ENCODE measurements around the gene ARIH2. TPM values are rescaled to one million over a fixed set of nuclear protein-coding genes. Genes with fewer than 3 reads are reported as not detected.

ARIH2 gene
- total and polyA plus RNA-seq, 9 of the 15 experiments (the other 6 are each of a cell fraction or from before 2014, with no cell fraction given), result 27.0 to 120 (median 108) TPM

GRCh38 chr3:48881652-48882114 lies 37.0 kb upstream of the ARIH2 start:
- POLR2A ChIA-PET, result interaction anchor here (0.7 kb wide), 1 partner anchor 12 kb away, joined by 5 read pairs; no protein-coding TSS in a partner anchor
- 90% methylated on average over 5 of the region's 5 CpGs for WGBS (ENCODE audit: insufficient coverage, low coverage, missing lambda C conversion rate)
- no TSS peak for BruUV-seq (replicated peaks)

More at GRCh38 chr3:48881652-48882114, 37.0 kb upstream of the ARIH2 start:
- H3K36me3 ChIP-seq (ENCODE audit: control insufficient read depth, insufficient read depth, low read length), result peaks cover 3% of the 10 kb centered on the region; the same call in 1 of the 3 replicates
- H3K9ac ChIP-seq (ENCODE audit: insufficient read depth in 1 of 2, low read depth in 2 of 2, low read length in 2 of 2), result no peak overlapping the region
- DNase-seq (ENCODE audit: extremely low read depth in 1 of 4, low spot score in 3 of 4), result no peak
- intact Hi-C loops (cut with micrococcal nuclease), result no loop called here
- ATAC-seq, result no peak
- no peak for FAIRE-seq
- CTCF ChIA-PET (ENCODE audit: low intra/inter-chr PET ratio), result no interaction called here
- TF ChIP-seq PREB (CRISPR knock-in tag; IDR thresholded peaks at IDR 0.05) (no peak), SUPT5H (IDR thresholded peaks at IDR 0.05) (no peak), ZNF644 (tag; IDR thresholded peaks at IDR 0.05; ENCODE audit: low read depth) (no peak), ZNF740 (CRISPR knock-in tag; IDR thresholded peaks at IDR 0.05) (no peak), ZNF740 (tag; IDR thresholded peaks at IDR 0.05) (no peak), SAFB (IDR thresholded peaks at IDR 0.05; ENCODE audit: borderline replicate concordance, low read depth, low read length) (no peak), ZBTB26 (CRISPR knock-in tag; IDR thresholded peaks at IDR 0.05) (no peak), FOSL1 (tag; conservative IDR thresholded peaks at IDR 0.05) (no peak), CHD4 (IDR thresholded peaks at IDR 0.05; ENCODE audit: insufficient read depth, insufficient replicate concordance, low read depth, low read length, poor library complexity, severe bottlenecking) (no peak), ATF4 (CRISPR knock-in tag; IDR thresholded peaks at IDR 0.05) (no peak), AFF4 (CRISPR knock-in tag; IDR thresholded peaks at IDR 0.05) (no peak), MLLT1 (IDR thresholded peaks at IDR 0.05) (no peak), ZNF77 (CRISPR knock-in tag; IDR thresholded peaks at IDR 0.05) (no peak)
- H2AFZ ChIP-seq (ENCODE audit: low read depth, low read length), result no peak overlapping the region
- H3K4me3 ChIP-seq, result no peak overlapping the region
- H3K4me1 ChIP-seq (replicated peaks in 1 of 2; ENCODE audit: control insufficient read depth in 2 of 2, insufficient read depth in 2 of 2, low read length in 2 of 2), result no peaks in the 10 kb centered on the region
- no peaks in the 10 kb centered on the region for H3K27me3 ChIP-seq (ENCODE audit: control insufficient read depth in 2 of 2, insufficient read depth in 2 of 2, low read length in 2 of 2)
- no peaks in the 10 kb centered on the region for H3K9me3 ChIP-seq (replicated peaks; ENCODE audit: control insufficient read depth, insufficient read depth, low read depth, low read length)
- no peaks in the 10 kb centered on the region for H3K9me1 ChIP-seq (ENCODE audit: control insufficient read depth, insufficient read depth, low read length)
- H3K79me2 ChIP-seq (ENCODE audit: control insufficient read depth, insufficient read depth, low read length), result no peaks in the 10 kb centered on the region
- in situ Hi-C loops (cut with MboI), result no loop called here
- no peaks in the 10 kb centered on the region for H4K20me1 ChIP-seq (replicated peaks; ENCODE audit: control insufficient read depth, insufficient read depth, low read length)
- H3K27ac ChIP-seq (ENCODE audit: extremely low read depth, low read depth, low read length), result no peak overlapping the region
- no peak overlapping the region for H3K4me2 ChIP-seq (ENCODE audit: insufficient read depth, low read length)
